HFF-Myc (cell line): Measurements from ENCODE around the gene SMG9.

ENCODE experiments used
- DNase-seq: peaks from one replicate; pipeline ENCODE4 v3.0.0-alpha.2; 2011; ENCODE audit warnings: low read depth; ENCODE audit errors: extremely low read depth
- H3K4me3 ChIP-seq: replicated peaks from 2 replicates; pipeline ENCODE4 v1.5.1; 2011; ENCODE audit warnings: low read depth, mild to moderate bottlenecking, control low read depth, low read length
- CTCF ChIP-seq: IDR thresholded peaks from 2 replicates; pipeline ENCODE4 v1.5.1; 2012; ENCODE audit warnings: mild to moderate bottlenecking, low read depth, low read length, control low read depth; ENCODE audit errors: missing control alignments

The SMG9 gene

GRCh38 chr19:43697295-43697694 lies 57.5 kb downstream of the SMG9 start:
- H3K4me3 ChIP-seq = no peak overlapping the region
- DNase-seq = no peak
- no peak for TF ChIP-seq CTCF

GRCh38 chr19:43695985-43696704 lies 58.6 kb downstream of the SMG9 start:
- no peak overlapping the region for H3K4me3 ChIP-seq
- no peak for DNase-seq
- no peak for TF ChIP-seq CTCF

DNA sequence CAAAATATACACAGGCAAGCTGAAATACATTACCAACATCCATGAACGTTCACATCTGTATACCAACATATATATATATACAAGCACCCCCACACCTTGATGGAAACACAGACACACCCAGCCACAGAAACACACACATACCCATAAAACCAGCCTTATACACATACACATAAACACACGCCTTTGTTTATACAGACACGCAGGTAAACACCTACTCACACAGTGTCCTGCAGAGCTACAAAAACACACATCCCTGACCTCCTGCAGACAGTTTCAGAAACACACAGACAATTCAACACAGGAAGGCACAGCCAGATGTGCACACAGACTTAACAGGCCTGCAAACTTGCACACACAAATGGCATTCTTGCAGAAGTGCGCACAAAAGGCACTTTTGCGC lies 60.2 kb downstream of the SMG9 start:
- H3K4me3 ChIP-seq = no peak overlapping the region
- TF ChIP-seq CTCF = no peak
- DNase-seq = no peak

DNA sequence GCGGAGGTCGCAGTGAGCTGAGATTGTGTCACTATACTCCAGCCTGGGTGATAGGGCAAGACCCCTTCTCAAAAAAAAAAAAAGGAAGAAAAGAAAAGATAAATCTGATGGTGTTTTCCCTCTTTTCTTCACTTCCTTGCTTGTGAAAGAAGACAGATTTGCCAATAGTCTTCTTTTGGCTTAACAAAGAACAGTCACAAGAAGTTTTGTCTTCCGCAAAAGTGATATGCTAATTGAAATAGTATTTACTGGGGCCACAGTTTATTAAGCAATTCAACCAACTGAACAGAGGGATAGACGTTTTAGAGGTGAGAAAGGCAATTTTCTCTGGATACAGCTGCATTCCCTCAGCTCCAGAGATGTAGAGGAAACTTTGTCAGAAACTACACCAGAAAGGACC lies 61.9 kb downstream of the SMG9 start:
- no peak for TF ChIP-seq CTCF
- no peak for DNase-seq
- H3K4me3 ChIP-seq = no peak overlapping the region

DNA sequence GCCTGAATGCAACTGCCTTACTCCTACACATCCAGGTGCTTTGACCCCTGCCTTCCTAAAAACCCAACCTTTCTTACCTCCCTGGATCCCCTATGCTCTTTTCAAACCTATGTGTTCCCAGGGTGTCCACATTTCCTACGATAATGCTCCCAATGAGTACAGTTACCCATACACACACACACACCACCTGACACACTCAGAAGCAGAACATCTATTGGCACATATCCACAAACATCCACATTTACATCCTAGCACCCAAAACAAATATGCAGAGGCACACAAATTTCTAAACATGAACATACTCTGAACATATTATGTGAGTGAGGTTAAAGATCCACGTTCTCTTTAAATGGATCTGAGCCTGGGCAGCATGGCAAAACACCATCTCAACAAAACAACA lies 62.4 kb downstream of the SMG9 start:
- TF ChIP-seq CTCF = no peak
- H3K4me3 ChIP-seq = no peak overlapping the region
- no peak for DNase-seq

DNA sequence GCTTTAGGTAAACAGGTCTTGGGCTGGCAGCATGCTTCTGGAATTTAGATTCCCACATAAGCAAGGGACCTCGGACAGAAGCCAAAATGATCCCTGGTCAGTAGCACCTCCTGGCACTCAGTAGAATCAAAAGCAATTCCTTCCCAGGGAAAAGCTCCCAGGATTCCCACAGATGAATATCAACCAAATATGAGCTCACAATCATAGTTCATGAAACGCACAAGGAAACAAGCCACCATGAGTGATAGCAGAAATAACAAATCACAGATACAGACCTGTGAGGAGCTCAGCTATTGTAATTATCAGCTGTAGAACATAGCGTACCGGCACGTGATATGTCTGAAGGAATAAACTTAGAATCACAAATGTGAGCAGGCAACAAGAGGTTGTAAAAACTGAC lies 63.0 kb downstream of the SMG9 start:
- H3K4me3 ChIP-seq = no peak overlapping the region
- TF ChIP-seq CTCF = no peak
- DNase-seq = no peak

DNA sequence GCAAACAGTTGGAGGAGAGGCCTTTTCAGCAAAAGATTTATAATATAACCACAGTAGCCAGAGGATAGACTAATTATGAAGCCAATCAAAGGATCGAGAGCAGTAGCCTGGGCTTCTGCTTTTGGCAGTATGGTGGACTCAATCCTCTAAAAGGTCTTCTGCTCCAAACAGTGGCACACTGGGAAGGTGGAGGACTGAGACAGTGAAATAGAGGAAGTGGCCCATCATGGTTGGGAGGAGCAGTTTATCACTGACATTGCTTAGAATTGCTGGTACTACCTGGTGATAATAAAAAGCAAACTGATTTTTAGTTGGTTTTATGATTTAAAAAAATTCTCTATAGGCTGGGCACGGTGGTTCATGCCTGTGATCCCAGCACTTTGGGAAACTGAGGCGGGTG lies 63.9 kb downstream of the SMG9 start:
- DNase-seq = no peak
- H3K4me3 ChIP-seq = no peak overlapping the region
- no peak for TF ChIP-seq CTCF
